ENCODE measurements around the gene SPRY4. TPM values are rescaled to one million over a fixed set of nuclear protein-coding genes. Genes with fewer than 3 reads are reported as not detected.

The SPRY4 gene
- total and polyA plus RNA-seq, 2 of the 8 experiments (the other 6 are each of a cell fraction or from before 2014, with no cell fraction given): 59.1 to 113 TPM

- 90% methylated on average over 18 of the region's 18 CpGs; no CpG with 5 or more reads in 1 of the 2 experiments for WGBS, 2 experiments (ENCODE audit: extremely low coverage in 1 of 2, insufficient coverage in 1 of 2, insufficient read length in 1 of 2, insufficient replicate concordance in 2 of 2, low coverage in 1 of 2, low lambda C conversion rate in 2 of 2, missing lambda C conversion rate in 1 of 2)
- FAIRE-seq: no peak
These were observed 10.2 kb downstream of the SPRY4 start for GRCh38 chr5:142314606-142315005.

More at GRCh38 chr5:142314606-142315005, 10.2 kb downstream of the SPRY4 start:
- Histone ChIP-seq H3K27me3 (replicated peaks in 1 of 4; ENCODE audit: control insufficient read depth in 3 of 4, extremely low read depth in 1 of 4, insufficient read depth in 3 of 4, low read length in 3 of 4) (no peaks in the 10 kb centered on the region), H4K8ac (ENCODE audit: extremely low read depth, insufficient read depth, low read length) (no peak overlapping the region), H4K91ac (replicated peaks; ENCODE audit: insufficient read length, low read length) (no peak overlapping the region), H3K4me1 (replicated peaks in 1 of 4; ENCODE audit: control insufficient read depth in 3 of 4, insufficient read depth in 4 of 4, low read length in 3 of 4) (peaks cover 10 to 34% (median 16%) of the 10 kb centered on the region in 4 experiments), H2AFZ (ENCODE audit: low read length) (no peak overlapping the region), H2AK5ac (ENCODE audit: low read depth, low read length) (no peak overlapping the region), H3K9ac (replicated peaks in 1 of 4; ENCODE audit: extremely low read depth in 1 of 4, low read depth in 3 of 4, low read length in 3 of 4) (no peak overlapping the region), H3K18ac (ENCODE audit: extremely low read depth, low read length) (no peak overlapping the region), H3K9me3 (ENCODE audit: insufficient read depth in 2 of 2, low read depth in 1 of 2, low read length in 1 of 2) (no peaks in the 10 kb centered on the region), H2BK20ac (ENCODE audit: low read length) (no peak overlapping the region), H2BK120ac (replicated peaks; ENCODE audit: low read depth, low read length) (no peak overlapping the region), H3K79me1 (ENCODE audit: low read depth, low read length) (peaks cover 21% of the 10 kb centered on the region), H2BK15ac (ENCODE audit: low read length) (no peak overlapping the region), H3K27ac (ENCODE audit: low read depth, low read length) (no peak overlapping the region), H3K4me3 (ENCODE audit: extremely low read depth in 1 of 4, insufficient read depth in 2 of 4, low read depth in 3 of 4, low read length in 4 of 4) (no peak overlapping the region), H3K79me2 (ENCODE audit: control insufficient read depth in 1 of 2, insufficient read depth in 2 of 2, low read length in 2 of 2) (peaks cover 45 to 99% of the 10 kb centered on the region in 2 experiments), H3K36me3 (ENCODE audit: control insufficient read depth in 2 of 4, insufficient read depth in 4 of 4, low read length in 3 of 4) (peaks cover 17 to 68% (median 45%) of the 10 kb centered on the region in 4 experiments), H3K56ac (replicated peaks; ENCODE audit: insufficient read length, low read depth, low read length) (no peak overlapping the region), H2BK5ac (ENCODE audit: low read depth, low read length) (peak overlapping the region; percentile 62; the same call in 1 of the 2 replicates), H3K23ac (ENCODE audit: insufficient read length) (no peak overlapping the region), H4K5ac (ENCODE audit: insufficient read length, low read depth, low read length) (no peak overlapping the region), H3K23me2 (ENCODE audit: low read depth, low read length) (no peaks in the 10 kb centered on the region; the same call in 1 of the 2 replicates), H4K20me1 (replicated peaks in 1 of 2; ENCODE audit: control insufficient read depth in 1 of 2, insufficient read depth in 2 of 2, low read length in 2 of 2) (peaks cover 43 to 59% of the 10 kb centered on the region in 2 experiments), H3K4me2 (ENCODE audit: insufficient read depth in 1 of 2, low read depth in 2 of 2, low read length in 2 of 2) (peak overlapping the region in 1 of 2 experiments; percentile 23; a peak in 1 of 4 replicates), H3K4ac (replicated peaks; ENCODE audit: insufficient read length, low read depth, low read length) (no peak overlapping the region), H3K14ac (ENCODE audit: insufficient read length) (no peak overlapping the region), H2BK12ac (ENCODE audit: low read depth, low read length) (no peak overlapping the region)
- no peak for TF ChIP-seq ATF2 (IDR thresholded peaks at IDR 0.05; ENCODE audit: low read length)
- 0 out of 3 replicates have a peak, but pooled peaks of 1 of the 2 experiments have one; percentile 10 for TF ChIP-seq POLR2A (IDR thresholded peaks at IDR 0.05; ENCODE audit: control extremely low read depth in 1 of 2, low read depth in 2 of 2, low read length in 2 of 2)
- ChIA-PET CTCF (ENCODE audit: partially characterized antibody) (interaction anchor here (1.0 to 2.7 kb wide), 5 partner anchors 9 to 169 kb away, joined by 3 to 9 read pairs (median 4); no protein-coding TSS in a partner anchor), POLR2A (ENCODE audit: partially characterized antibody) (interaction anchor here (0.8 to 2.6 kb wide), 4 partner anchors 9 to 42 kb away, joined by 3 to 14 read pairs (median 4); partner anchors contain the start of gene SPRY4)
- peak in 1 of 2 experiments; percentile 44 for DNase-seq (ENCODE audit: low read depth in 1 of 2, low spot score in 2 of 2)

Measured in H1 (cell line).